Limb (tissue), 2 donors: Measurements from ENCODE around the gene SLFN5.
"Not testable (repeated sequence)": the region's sequence is repeated elsewhere in the genome, so short reads cannot be mapped to it uniquely, and the experiment has no call there.

Experiments used
- DNase-seq, 2 donors: peaks; one replicate each; pipeline ENCODE4 v3.0.0-alpha.2; 2016; ENCODE audit errors: extremely low spot score in 2 of 2

Gene SLFN5

GRCh38 chr17:35242805-35243560, at the start of gene SLFN5:
Gene SLFN5 (plus strand): TSS chr17:35243072. CDS start chr17:35258691, 15,619 bp downstream.
- DNase-seq = peak; percentile 83 to 92

DNA sequence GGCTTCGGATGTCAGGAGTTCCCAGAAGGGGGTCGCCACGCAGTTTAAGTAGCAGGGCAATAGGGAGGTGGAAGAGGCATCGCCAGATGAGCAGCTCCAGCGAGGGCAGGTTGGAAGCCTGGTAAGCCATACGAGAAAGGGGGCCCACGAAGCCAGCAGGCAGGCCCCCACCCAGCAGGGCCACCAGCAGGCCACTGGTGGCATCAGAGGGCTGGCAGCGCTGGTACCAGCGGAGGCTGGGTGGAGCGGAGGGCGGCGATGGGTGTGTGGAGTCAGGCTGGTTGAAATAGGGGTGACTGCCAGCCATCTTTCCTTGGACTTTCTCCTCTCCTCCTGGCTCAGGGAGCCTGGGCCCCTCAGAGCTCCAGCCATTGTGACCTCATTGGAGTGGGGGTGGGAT, 48.9 kb upstream of the SLFN5 start, which contains the start of gene SLC35G3:
SLC35G3 (minus strand) TSS at position 393 of the 400 bp plus-strand sequence; CDS start at position 307, 86 bp downstream.
- DNase-seq = not testable (repeated sequence)

DNA sequence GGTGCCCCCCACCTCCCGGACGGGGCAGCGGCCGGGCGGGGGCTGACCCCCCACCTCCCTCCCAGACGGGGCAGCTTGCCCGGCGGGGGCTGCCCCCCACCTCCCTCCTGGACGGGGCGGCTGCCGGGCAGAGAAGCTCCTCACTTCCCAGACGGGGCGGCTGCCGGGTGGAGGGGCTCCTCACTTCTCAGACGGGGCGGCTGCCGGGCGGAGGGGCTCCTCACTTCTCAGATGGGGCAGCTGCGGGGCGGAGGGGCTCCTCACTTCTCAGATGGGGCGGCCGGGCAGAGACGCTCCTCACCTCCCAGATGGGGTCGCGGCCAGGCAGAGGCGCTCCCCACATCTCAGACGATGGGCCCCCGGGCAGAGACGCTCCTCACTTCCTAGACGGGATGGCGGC, 47.8 kb upstream of the SLFN5 start:
- not testable (repeated sequence) for DNase-seq

- DNase-seq = not testable (repeated sequence)
Measured at GRCh38 chr17:35202582-35202981, 40.3 kb upstream of the SLFN5 start.

DNA sequence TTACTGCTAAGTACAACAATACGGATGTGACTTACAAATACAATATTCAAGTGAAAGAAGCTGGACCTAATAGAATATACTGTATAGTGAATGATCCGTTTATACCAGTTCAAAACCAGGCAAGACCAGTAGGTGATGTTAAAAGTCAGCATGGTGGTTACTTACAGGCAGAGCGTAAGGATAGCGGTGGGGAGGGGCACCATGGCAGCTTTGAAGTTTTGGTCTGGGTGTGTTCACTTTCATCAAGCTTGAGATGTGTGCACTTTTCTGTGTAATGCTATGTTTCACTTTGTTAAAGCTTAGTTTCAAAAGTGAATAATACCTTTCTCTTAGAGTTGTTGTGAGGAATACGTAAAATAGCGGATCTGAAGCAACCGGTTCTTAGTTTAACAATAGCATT, 32.1 kb upstream of the SLFN5 start:
- no peak for DNase-seq

DNA sequence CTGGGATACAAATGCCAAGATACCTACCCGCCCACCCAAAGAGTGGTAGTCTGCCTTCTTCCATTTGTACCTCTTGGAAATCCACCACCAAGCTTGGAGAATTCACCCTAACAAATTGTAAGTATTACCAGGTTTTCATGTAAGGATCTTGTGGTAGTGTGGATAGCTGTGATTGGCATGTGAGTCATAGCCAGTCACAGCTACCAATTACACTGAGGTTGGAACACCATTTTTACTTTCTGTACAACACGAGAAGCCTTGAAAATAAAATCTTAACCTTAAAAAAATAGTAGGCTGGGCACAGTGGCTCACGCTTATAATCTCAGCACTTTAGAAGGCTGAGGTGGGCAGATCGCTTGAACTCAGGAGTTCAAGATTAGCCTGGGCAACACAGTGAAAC, 30.2 kb upstream of the SLFN5 start:
- no peak for DNase-seq

GRCh38 chr17:35213412-35213940, 29.4 kb upstream of the SLFN5 start:
- no peak for DNase-seq

GRCh38 chr17:35214192-35214591, 28.7 kb upstream of the SLFN5 start:
- DNase-seq = no peak

DNA sequence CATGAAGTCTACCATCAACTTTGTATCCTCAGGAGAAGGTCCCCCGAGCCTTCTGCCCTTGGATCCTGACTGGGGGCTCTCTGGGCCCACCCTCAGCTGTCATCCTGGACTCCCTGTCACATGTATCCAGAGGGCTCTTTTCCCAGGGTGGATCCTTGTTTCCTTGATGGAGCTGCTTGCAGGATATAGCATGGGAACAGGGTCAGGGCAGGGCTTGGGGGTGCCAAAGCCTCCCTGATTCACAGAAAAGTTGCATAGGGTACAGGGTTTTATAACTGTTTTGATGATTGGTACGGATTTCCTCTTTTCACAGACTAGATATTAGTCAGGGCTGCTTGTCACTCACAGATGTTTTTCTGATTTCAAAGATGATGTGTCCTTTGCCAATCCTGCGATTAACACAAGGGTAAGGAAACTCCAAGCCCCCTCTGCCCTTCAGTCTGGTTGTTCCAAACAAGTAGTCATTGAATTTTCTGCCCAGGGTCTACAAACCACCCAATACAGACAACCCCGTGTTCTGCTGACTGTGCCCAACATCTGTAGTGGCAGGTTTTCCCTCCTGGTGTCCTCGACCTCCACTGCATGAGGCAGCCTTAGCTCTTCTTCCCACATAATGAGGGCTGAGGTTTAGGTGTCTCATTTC, 28.1 kb upstream of the SLFN5 start:
- DNase-seq = no peak

DNA sequence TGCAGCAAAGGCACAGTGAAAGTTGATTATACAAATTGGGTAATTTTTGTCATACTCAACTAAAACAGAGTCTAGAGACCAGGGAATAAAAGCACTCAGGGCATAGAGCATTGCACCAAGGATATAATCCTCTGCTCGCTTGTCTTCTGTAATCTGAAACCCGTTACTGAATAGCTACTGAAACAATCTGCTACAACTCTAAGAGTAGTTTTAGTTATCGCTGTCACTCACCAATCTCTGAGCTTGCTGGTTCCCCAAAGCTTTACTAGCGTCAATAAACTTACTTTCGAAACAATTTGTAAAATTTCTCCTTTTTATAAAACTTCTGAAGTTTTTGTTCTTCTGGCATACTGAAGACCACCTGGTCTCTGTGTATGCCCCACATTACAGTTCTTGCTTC, 25.8 kb upstream of the SLFN5 start:
- DNase-seq = no peak

DNA sequence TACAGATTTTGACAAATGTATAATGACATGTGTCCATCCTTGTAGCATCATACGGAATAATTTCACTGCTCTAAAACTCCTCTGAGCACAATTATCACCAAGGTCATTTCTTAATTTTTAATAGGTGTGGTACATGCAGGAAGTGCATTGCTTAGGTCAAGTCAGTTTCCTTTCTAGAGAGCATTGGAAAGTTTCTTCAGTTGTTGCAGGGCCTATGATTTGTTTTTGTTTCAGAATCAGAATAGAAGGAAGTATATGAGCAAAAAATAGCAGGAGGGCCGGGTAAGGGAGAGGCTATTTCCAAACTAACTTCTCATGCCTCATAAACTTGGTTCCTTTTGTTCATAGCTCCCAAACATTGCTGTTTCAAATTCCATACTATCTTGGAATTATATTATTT, 24.0 kb upstream of the SLFN5 start:
- no peak for DNase-seq

- DNase-seq = no peak
Measured at GRCh38 chr17:35222452-35222851, 20.4 kb upstream of the SLFN5 start.

- DNase-seq = no peak
Measured at GRCh38 chr17:35224436-35224835, 18.4 kb upstream of the SLFN5 start.

DNA sequence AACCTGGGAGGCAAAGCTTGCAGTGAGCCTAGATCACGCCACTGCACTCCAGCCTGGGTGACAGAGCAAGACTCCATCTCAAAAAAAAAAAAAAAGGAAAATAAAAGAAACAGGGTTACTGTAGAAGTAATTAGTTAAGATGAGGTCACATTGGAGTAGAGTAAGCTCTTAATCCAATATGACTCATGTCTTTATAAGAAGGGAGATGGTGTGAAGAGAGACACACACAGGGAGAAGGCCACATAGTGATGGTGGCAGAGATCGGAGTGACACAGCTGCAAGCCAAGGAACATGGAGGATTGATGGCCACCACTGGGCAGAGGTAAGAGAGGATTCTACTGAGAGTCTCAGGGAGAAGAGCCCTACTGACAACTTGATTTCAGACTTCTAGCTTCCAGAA, 15.3 kb upstream of the SLFN5 start:
- no peak for DNase-seq

- no peak for DNase-seq
Measured at GRCh38 chr17:35229638-35230037, 13.2 kb upstream of the SLFN5 start.

DNA sequence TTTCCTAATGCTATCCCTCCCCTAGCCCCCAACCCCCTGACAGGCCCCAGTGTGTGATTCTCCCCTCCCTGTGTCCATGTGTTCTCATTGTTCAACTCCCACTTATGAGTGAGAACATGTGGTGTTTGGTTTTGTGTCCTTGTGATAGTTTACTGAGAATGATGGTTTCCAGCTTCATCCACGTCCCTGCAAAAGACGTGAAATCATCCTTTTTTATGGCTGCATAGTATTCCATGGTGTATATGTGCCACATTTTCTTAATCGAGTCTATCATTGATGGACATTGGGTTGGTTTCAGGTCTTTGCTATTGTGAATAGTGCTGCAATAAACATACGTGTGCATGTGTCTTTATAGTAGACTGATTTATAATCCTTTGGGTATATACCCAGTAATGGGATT, 8.6 kb upstream of the SLFN5 start:
- DNase-seq = not testable (repeated sequence)

- no peak for DNase-seq
Measured at GRCh38 chr17:35235289-35235688, 7.6 kb upstream of the SLFN5 start.

GRCh38 chr17:35235917-35236316, 7.0 kb upstream of the SLFN5 start:
- DNase-seq = no peak

GRCh38 chr17:35236821-35237220, 6.1 kb upstream of the SLFN5 start:
- no peak for DNase-seq

- no peak for DNase-seq
Measured at GRCh38 chr17:35238821-35239220, 4.1 kb upstream of the SLFN5 start.

- no peak for DNase-seq
Measured at GRCh38 chr17:35239823-35240222, 3.0 kb upstream of the SLFN5 start.

DNA sequence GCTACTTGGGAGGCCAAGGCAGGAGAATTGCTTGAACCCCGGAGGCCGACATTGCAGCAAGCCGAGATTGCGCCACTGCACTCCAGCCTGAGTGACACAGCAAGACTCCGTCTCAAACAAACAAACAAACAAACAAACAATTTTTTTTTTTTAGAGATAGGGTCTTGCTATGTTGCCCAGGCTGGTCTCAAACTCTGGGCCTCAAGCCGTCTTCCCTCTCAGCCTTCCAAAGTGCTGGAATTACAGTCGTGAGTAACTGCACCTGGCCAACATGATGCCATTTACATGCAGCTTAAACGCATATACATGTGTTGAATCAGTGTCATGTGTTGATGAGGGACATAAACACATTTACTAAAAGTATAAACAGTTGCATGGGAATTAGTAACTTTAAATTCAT, 2.0 kb upstream of the SLFN5 start:
- DNase-seq = no peak

- DNase-seq = no peak
Measured at GRCh38 chr17:35241520-35241919, 1.4 kb upstream of the SLFN5 start.
